ENCODE measurements around the gene SHQ1.

GRCh38 chr3:72744330-72744729, 103.9 kb downstream of the SHQ1 start:
- TF ChIP-seq POLR2AphosphoS5 (IDR thresholded peaks at IDR 0.05; ENCODE audit: low read depth), result no peak
- TF ChIP-seq, protein P1, sequence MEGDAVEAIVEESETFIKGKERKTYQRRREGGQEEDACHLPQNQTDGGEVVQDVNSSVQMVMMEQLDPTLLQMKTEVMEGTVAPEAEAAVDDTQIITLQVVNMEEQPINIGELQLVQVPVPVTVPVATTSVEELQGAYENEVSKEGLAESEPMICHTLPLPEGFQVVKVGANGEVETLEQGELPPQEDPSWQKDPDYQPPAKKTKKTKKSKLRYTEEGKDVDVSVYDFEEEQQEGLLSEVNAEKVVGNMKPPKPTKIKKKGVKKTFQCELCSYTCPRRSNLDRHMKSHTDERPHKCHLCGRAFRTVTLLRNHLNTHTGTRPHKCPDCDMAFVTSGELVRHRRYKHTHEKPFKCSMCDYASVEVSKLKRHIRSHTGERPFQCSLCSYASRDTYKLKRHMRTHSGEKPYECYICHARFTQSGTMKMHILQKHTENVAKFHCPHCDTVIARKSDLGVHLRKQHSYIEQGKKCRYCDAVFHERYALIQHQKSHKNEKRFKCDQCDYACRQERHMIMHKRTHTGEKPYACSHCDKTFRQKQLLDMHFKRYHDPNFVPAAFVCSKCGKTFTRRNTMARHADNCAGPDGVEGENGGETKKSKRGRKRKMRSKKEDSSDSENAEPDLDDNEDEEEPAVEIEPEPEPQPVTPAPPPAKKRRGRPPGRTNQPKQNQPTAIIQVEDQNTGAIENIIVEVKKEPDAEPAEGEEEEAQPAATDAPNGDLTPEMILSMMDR (IDR thresholded peaks at IDR 0.05; ENCODE audit: insufficient read depth, low read length), result no peak
- no peak for TF ChIP-seq REST (IDR thresholded peaks at IDR 0.05; ENCODE audit: insufficient replicate concordance, low read depth)
- no peak for TF ChIP-seq GABPA (IDR thresholded peaks at IDR 0.05; ENCODE audit: low read depth)
- TF ChIP-seq SPI1 (IDR thresholded peaks at IDR 0.05; ENCODE audit: borderline replicate concordance, low read depth), result no peak
